Activated CD8-positive, alpha-beta memory T cell treated with anti-CD3 and anti-CD28 coated beads for 1 hour (primary cell): ENCODE results near the gene MPPED2.

Experiments
- DNase-seq, 2 donors: peaks; one replicate each; pipeline ENCODE4 v3.0.0-alpha.2; 2020; ENCODE audit warnings: low read depth in 1 of 2; ENCODE audit errors: extremely low read depth in 1 of 2

Gene MPPED2

GRCh38 chr11:30423886-30424285 is 162.3 kb downstream of the MPPED2 start:
- no peak for DNase-seq

- DNase-seq = no peak
These were observed 162.9 kb downstream of the MPPED2 start for GRCh38 chr11:30423279-30423648.

GRCh38 chr11:30422447-30423278 is 163.5 kb downstream of the MPPED2 start:
- DNase-seq = no peak

- DNase-seq = no peak
These were observed 165.8 kb downstream of the MPPED2 start for GRCh38 chr11:30420233-30420787.

GRCh38 chr11:30414806-30415205 is 171.3 kb downstream of the MPPED2 start:
- DNase-seq = no peak

- DNase-seq = no peak
These were observed 171.9 kb downstream of the MPPED2 start for GRCh38 chr11:30414244-30414643.

- no peak for DNase-seq
These were observed 173.6 kb downstream of the MPPED2 start for GRCh38 chr11:30412509-30412908.

- DNase-seq = no peak
These were observed 174.8 kb downstream of the MPPED2 start for GRCh38 chr11:30411383-30411782.

GRCh38 chr11:30406978-30407762 is 179.0 kb downstream of the MPPED2 start:
- DNase-seq = no peak

GRCh38 chr11:30405385-30405784 is 180.8 kb downstream of the MPPED2 start:
- DNase-seq = no peak

- no peak for DNase-seq
These were observed 182.0 kb downstream of the MPPED2 start for GRCh38 chr11:30404136-30404535.

GRCh38 chr11:30395751-30396150 is 190.4 kb downstream of the MPPED2 start:
- no peak for DNase-seq

GRCh38 chr11:30393012-30393411 is 193.1 kb downstream of the MPPED2 start:
- no peak for DNase-seq

GRCh38 chr11:30392221-30392784 is 193.8 kb downstream of the MPPED2 start:
- no peak for DNase-seq

GRCh38 chr11:30388957-30389356 is 197.2 kb downstream of the MPPED2 start:
- DNase-seq = no peak

GRCh38 chr11:30387891-30388861 is 198.0 kb downstream of the MPPED2 start:
- no peak for DNase-seq

- no peak for DNase-seq
These were observed 204.3 kb downstream of the MPPED2 start for GRCh38 chr11:30381879-30382278.

- DNase-seq = no peak
These were observed 205.3 kb downstream of the MPPED2 start for GRCh38 chr11:30380846-30381245.

GRCh38 chr11:30377347-30377746 is 208.8 kb downstream of the MPPED2 start:
- DNase-seq = no peak

GRCh38 chr11:30370164-30370563 is 216.0 kb downstream of the MPPED2 start:
- DNase-seq = no peak
